GM18907 (cell line): ENCODE measurements around the gene IPCEF1.
"Not testable (repeated sequence)": the region's sequence is repeated elsewhere in the genome, so short reads cannot be mapped to it uniquely, and the experiment has no call there.

ENCODE experiments used
- ATAC-seq: cut with Tn5 transposase; IDR thresholded peaks from one replicate; pipeline ENCODE4 v1.9.1; 2021; ENCODE audit warnings: mild to moderate bottlenecking, moderate library complexity; ENCODE audit not compliant: unreplicated experiment

IPCEF1 gene

DNA sequence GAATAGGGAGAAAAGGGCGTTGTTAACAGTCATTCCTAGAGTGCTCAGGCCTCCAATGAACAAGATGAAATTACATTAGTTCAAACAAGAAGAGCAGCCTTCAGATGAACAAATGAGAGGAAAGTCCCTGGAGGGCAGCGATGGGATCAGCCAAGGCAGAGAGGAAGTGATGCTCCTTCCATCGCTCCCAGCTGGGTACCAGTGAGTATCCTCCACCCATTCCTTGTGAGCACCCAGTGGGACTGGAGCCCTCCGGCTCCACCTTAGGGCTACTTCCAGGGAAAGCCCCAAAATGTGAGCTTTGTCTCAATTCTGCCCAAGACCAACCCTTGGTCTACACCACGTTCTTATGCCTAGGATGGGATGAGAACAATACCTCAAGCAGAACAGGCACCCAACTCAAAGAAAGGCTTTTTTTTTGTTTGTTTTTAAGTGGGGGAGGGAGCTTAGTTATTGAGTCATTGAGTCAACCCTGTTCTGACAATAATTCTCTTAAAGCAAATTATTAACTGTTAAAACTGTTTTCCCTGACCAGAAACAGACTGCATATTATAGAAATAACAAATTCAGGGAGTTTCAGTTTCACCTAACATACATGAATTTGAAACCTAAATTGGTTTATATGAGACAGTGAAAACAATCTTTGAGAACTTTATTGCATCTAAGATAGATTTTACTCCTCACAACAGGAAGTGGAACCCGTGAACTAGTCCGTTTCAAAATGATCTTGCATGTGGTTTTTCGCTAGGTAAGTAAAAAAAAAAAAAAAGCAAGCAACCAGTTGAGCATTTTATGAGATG is 106.9 kb downstream of the IPCEF1 start:
- ATAC-seq: peak; percentile 70

DNA sequence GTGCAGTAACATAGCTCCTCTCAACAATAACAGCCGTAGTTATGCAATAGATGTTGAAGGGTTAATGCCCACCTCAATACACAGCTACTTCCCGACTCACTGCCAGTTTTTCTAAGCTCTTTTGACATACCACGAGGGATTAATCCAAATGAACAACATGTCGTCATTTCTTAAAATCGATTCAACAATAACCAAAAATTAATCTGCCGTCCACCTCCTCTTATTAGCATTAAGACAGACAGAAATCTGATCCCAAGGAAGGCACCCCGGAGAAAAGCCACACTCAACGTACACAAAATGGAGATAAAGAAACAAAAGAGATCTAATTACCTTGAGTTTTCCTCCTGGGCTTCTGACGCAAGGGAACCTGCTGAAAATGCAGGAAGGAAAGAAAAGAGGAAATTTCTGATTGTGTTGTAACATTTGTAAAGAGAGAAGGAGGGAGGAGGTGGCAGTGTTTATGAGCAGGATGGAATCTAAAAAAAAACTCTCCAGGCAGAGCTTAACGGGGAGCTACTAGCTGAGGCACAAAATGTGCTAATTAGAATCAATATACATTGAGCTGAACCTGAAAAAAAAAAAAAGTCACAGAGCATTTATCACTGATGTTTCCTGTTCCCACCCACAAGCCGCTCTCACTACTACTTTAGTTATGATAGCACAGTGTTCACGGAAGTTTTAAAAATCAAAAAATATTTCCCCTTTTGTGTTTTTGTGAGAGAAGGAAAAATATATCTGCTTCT is 109.3 kb downstream of the IPCEF1 start:
- ATAC-seq: peak; percentile 39

DNA sequence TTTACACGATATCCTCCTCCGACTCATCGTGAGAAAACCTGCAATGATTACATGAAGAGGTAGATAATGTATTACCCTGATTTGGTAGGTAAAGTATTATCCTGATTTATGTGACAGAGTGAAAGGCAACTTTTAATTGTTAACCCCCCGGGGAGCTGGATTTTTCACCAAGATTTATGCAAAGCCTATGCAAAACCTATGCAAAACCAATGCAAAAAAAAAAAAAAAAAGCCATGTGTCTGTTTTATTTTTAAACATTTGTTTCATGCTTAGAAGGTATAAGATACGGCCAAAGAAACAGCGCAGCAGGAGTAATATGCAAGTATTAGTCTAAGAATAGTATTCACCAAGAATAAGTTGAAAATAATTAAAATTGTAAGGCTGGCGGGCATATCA is 109.9 kb downstream of the IPCEF1 start:
- ATAC-seq: no peak

DNA sequence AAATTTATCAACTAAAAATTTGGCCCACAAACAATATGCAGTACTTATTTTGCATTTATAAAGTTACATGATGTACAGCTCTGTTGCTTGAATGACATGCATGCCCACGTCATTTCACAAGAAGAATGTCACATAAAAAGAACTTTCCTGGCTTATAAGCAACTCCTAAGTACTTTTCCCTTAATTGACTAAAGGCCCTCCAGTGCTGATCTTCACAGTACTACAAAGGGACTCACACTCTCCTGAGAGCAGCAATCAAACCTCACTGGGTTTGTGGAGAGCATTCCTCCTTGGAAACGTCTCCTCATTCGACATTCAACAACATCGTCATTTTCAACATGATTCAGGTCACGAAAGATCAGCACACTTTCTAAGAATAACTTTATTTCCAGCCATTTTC is 111.1 kb downstream of the IPCEF1 start:
- no peak for ATAC-seq

DNA sequence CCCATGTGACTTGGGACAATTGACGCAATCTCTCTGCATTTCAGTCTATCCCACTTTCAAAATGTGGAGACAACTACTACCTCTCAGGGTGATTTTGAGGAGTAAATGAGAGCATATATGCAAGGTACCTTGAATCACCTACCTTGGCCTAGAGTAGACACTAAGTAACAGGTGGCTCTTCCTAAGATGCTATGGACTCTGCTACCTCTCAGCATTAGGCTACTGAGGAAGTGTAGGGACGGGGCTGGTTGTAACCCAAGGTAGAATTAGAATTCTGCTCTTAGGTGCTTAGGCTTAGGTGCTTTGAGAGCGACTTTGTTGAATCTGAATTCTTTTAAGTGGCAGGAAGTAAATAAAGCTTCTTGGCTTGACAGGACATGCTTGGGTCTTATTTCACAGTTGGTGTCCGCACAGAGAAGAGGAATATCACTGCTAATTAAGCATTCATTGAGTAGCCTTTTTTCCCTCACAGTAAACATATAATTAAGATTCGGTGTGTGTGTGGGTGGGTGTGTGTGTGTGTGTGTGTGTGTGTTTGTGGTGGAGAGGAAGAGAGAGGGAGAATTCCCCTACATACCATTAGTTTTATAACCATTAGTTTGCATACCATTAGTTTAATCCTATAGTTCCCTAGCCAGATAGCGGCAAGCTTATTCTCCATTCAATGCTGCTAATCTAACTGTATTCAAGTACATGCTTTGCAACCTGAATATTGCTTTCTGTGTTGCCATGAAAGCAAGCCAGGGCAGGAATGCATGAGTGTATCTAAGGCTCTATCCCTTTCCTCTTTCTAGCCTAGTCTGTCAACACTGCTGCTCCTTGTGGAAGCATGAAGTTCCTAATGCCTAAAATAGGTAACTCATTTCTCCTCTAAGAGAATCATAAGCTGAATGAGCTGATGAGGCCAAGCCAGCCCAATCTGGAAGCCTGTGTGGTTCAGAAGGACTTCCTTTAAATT is 112.5 kb downstream of the IPCEF1 start:
- no peak for ATAC-seq

DNA sequence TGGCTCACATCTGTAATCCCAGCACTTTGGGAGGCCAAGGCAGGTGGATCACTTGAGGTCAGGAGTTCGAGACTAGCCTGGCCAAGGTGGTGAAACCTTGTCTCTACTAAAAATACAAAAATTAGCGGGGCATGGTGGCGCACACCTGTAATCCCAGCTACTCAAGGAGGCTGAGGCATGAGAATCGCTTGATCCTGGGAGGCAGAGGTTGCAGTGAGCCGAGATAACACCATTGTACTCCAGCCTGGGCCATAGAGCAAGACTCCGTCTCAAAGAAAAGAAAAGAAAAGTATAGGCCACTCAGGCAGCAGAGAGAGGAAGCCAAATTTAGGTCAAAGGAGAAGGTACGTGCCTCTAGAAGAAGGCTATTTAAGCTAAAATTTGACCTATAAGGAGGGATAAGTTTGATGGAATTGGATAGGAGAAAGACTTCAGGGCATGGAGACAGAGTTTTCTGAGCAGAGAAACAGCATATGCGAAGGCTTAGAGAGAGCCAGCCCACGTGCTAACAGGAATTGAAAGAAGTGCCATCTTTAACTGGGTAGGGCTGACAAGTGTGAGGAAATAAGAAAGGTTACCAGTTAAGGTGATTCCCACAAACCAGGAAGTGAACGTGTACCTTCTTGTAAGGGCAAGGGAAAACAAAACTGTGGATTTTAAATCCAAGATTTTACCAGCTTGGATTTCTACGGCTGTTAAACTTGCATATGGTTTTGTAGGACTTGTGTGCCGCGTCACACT is 113.8 kb downstream of the IPCEF1 start:
- ATAC-seq: no peak

DNA sequence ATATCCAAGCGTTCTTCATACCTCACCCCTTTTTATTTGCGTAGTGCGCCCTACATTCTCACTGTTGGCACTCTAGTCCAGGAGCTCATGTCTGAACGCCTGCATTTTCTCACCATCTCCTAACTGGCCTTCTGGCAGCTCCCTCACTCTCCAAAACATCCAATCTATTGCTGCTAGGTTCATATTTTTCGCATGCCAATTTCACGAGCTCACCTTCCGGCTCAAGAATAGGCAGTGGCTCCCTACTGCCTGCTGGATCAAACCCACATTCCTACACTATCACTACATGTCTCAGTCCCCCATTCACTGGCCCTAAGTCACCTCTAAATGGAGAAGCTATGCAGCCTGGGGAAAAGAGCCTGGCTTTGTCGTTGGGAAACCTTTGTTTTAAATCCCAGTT is 115.0 kb downstream of the IPCEF1 start:
- ATAC-seq: no peak

DNA sequence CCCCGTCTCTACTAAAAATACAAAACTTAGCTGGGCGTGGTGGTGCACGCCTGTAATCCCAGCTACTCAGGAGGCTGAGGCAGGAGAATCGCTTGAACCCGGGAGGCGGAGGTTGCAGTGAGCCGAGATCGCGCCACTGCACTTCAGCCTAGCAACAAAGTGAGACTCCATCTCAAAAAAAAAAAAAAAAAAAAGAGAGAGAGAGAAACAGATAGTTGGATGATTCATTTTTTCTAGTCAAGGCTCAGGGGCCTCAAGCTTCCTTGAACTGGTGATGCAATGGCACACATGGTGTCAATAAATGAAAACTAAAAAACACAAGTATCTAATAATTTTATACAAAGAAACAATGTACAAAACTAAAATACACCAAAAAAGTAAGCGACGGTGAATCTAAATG is 115.5 kb downstream of the IPCEF1 start:
- ATAC-seq: not testable (repeated sequence)

DNA sequence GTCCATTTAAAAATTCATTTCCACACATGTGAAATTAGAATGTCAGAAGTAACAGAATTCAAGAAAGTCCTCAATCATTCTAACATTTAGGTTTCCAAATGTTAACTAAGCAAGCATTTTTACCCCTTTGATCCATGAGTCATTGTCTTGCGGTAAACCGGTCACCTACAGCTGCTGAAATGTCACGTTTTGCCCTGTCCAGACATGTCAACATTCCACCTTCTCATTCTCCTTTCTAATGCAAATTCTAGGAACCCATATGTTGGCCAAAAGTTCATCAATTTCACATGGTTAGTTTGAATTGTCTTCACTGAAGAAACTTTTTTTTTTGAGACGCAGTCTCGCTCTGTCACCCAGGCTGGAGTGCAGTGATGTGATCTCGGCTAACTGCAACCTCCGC is 117.2 kb downstream of the IPCEF1 start:
- no peak for ATAC-seq

DNA sequence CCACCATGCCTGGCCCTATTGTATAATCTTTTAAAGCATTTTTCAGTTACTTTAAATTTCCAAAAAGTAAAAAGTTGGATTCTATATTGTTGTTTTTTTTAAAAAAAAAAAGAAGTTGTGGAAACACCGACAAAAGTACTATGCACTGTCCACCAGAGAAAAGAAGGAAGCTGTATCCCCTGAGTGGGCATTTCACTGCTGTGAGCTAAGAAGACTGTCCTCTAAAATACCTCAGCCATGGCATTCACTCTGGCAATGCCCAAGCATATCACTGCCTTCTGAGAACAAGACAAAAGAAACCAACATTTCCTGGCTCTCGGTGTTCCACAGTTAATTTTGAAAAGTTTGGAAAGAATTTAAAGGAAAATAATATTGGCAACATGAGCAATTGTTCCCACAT is 117.8 kb downstream of the IPCEF1 start:
- no peak for ATAC-seq

DNA sequence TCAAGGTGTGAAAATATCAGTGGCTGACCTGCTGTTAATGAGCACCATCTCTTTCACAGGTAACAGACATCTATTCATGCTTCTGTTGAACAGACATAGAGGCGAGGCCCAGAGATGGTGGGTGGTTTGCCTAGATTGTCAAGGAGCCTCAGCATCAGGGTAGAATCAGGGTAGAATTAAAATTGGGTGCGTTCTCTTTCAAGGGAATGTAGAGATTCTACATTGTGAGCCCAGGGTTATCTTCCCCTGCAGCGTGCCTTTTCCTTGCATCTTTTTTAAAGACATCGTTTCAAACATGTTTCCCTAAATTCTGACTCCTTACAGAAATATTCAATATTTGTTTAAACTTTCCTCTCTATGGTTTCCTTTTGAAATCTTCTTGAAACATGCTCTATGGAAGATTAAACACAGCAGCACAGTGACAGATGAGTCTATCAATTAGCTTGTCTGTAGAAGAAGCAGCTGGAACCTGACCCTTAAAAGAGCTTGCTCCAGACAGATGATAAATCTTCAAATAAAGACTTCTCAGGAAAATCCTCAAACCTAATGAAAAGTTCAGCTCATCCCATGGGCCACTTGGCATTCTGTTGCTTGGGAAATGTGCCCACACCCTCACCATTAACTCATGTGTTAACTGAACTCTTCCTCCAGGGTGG is 119.8 kb downstream of the IPCEF1 start:
- no peak for ATAC-seq

DNA sequence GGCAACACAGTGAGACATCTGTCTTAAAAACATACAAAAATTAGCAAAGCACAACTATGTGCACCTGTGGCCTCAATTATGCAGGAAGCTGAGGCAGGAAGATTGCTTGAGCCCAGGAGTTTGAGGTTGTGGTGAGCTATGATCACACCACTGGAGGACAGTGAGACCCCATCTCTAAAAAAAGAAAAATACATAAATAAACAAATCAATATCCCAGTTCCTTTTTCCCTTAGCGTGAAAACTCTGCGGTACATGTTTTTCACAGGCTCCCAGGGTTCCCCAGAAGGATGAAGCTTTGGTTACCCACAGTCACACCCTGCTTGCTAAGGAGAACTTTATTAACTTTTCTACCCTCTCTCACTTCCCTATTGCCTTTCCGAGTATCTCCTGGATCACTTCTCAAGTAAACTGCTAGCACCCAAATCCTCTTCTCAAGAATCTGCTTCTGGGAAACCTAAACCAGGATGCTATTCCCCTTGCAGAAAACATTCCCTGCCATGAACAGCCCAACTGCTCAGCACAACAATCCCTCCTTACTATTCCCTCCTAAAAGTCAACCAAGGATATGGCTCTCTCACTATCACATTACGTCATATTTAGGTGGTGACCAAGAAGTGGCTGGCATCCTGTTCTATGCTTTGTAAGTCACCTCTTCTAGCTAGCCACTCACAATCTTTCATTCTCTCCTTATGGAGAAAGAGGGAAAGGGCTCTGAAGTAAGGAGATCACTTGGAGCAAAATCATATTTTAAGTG is 122.4 kb downstream of the IPCEF1 start:
- peak; percentile 69 for ATAC-seq

DNA sequence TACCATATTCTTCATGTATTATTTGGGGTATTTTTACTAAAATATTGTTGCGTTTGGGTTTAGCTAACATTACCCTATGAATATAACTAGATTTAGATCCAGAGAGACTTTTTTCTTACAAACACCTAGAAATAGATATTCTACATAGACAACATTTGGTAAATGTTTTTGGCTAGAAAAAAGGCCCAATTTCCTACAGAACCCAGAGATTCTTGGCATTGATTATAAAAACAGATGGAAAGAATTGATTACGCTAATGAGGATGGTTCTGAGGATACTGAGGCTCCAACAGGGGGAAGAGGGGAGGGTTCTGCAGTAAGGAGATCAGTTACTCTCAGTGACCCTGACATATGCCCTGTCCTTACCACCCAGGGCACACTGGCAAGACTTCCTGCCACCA is 123.2 kb downstream of the IPCEF1 start:
- ATAC-seq: no peak

DNA sequence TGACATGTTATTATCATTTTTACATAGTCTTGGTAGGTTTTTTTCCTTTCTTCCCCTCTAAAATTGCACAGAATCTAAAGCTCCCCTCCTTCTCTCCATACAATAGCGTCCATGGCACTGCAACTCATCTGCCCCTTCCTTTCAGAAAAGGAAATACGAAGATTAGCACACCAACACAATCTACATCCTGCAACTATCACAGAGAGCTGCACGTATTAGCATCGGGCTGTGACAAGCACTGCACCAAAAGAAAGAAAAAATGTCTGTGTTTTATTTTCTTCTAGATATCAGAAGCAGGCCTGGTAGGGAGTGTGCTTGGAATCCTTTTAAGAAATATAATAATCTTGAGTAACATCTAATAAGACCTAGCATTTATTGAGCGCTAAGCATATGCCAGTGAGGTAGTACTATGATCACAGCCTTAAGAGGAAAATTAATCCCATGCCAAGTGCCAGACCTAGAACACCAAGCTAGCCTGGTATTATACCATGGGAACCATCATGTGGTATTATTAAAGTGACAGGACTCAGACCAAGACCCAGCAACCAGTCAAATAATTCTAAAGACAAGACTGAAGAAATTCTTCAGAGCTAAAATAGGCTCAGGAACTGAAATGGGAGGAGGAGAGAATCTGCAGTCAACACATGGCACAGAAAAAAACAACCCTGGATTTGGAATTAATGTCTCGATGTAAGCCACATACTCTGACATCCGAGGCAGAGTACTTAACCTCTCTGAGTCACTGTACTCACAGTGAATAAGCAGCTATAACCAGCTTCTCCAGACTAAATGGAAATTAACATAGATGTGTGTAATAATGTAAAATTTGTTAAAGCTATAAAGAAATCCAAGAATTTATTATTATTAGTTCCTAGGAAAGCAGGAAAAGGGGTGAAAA is 124.3 kb downstream of the IPCEF1 start:
- ATAC-seq: no peak

DNA sequence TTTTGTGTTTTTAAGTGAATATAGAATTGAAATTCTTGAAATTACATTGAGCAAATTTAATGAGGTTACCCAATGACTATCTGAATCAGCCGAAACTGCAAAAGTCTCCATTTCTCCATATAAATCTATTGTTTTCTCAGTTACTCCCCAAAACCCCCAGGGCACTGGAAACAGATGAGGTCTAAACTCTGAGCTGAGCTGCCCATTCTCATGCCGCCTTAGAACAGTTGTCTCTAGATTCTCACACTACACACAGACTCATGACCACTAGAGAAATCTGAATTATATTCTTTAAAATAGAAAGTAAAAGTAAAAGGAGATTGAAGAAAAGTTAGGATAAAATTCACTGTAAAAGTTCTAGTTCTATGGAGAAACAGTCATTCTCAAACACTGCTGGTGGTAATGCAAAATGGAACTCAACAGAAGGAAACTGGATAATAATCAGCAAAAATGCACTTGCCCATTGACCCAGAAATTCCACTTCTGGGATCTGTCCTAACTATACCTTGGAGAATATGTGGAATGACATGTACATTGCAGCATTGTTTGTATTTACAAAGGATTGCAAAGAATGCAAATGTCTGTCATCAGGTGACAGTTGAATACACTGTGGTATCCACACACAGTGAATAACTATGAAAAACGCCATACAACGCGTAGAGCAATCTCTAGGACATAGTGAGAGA is 125.5 kb downstream of the IPCEF1 start:
- ATAC-seq: no peak

DNA sequence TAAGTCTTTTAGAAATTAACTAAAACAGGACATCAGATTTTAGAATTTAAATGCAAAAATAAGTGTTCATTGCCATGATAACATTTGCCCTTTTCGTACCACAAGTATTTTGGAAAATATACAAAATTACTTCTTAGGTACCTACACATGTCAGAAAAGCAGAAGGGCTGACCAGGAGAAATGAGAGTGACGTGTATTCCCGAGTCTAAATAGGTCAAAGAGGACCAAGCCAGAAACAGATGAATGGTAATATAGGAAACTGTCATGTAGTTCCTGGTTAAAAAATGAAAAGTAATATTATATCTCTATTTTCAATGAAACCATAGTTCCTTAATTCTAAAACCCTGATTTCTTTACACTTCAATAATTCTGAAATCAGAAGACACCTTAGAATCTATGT is 126.2 kb downstream of the IPCEF1 start:
- no peak for ATAC-seq

DNA sequence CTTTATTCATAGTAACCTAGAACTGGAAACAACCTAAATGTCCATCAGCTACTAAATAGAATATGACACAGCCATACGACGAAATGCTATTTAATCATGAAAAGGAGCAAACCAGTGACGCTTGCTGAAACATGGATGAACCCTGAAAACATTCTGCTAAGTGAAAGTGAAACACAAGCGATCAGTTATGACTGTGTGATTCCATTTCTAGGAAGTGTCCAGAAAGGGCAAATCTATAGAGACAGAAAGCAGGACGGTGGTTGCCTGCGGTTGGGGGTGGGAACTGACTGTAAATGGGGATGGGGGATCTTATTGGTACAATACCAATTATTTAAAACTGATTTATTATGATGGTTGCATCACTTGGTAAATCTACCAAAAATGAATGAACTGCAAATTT is 126.8 kb downstream of the IPCEF1 start:
- peak; percentile 72 for ATAC-seq

DNA sequence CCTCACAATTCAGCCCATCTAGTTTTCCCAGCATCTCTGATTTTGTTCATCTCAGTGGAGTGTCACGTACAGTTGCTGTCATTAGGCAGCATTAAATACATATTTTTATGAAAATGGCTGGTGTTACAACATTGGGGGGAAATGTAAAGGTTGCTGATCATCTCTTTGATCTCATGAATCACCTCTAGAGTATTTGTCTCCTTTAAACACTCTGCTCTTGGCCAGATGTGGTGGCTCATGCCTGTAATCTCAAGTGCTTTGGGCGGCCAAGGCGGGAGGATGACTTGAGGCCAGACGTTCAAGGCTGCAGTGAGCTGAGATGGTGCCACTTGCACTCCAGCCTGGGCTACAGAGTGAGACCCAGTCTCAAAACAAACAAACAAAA is 128.1 kb downstream of the IPCEF1 start:
- ATAC-seq: no peak
